DND-41 (cell line): Measurements from ENCODE around the gene KIF17.
A peak's percentile ranks its signal among the peaks of the same experiment; 100 is the strongest.

ENCODE experiments used
- ATAC-seq: fragments of 200-7000 bp; cut with Tn5 transposase; 3 replicates; pipeline ENCODE4 v1.9.1; 2021; ENCODE audit warnings: low read depth; ENCODE audit not compliant: insufficient read depth
- DNase-seq: peaks from one replicate; pipeline ENCODE4 v3.0.0-alpha.2; 2020
- H2AFZ ChIP-seq: 2 replicates; pipeline ENCODE4 v1.6.0; 2012; ENCODE audit warnings: low read depth, low read length
- H3K27ac ChIP-seq: 2 replicates; pipeline ENCODE4 v1.5.1; 2012; ENCODE audit warnings: low read length, inconsistent platforms
- H3K27me3 ChIP-seq: fragments of 200-600 bp; sonication (generic); 2 replicates; pipeline ENCODE4 v1.6.0; 2012; ENCODE audit warnings: low read length, mild to moderate bottlenecking, inconsistent platforms; ENCODE audit not compliant: insufficient read depth, poor library complexity
- H3K36me3 ChIP-seq: 2 replicates; pipeline ENCODE4 v1.5.1; 2012; ENCODE audit warnings: low read length, inconsistent platforms; ENCODE audit not compliant: insufficient read depth
- H3K4me1 ChIP-seq: 2 replicates; pipeline ENCODE4 v1.5.1; 2012; ENCODE audit warnings: mild to moderate bottlenecking, low read length; ENCODE audit not compliant: insufficient read depth
- H3K4me2 ChIP-seq: 2 replicates; pipeline ENCODE4 v1.6.0; 2012; ENCODE audit warnings: mild to moderate bottlenecking, moderate library complexity, low read length, inconsistent platforms; ENCODE audit not compliant: insufficient read depth
- H3K4me3 ChIP-seq, 2 experiments: fragments of 200-600 bp in 1 of 2; shearing (Covaris generic) in 1 of 2; 2 replicates each; pipeline ENCODE4 v1.5.1; 2012 to 2016; ENCODE audit warnings: inconsistent platforms in 2 of 2, low read length in 2 of 2, mild to moderate bottlenecking in 2 of 2, low read depth in 1 of 2, moderate library complexity in 1 of 2
- H3K79me2 ChIP-seq: 2 replicates; pipeline ENCODE4 v1.6.0; 2012; ENCODE audit warnings: low read length, inconsistent platforms; ENCODE audit not compliant: insufficient read depth
- H3K9ac ChIP-seq: 2 replicates; pipeline ENCODE4 v1.6.0; 2012; ENCODE audit warnings: low read depth, mild to moderate bottlenecking, inconsistent platforms, low read length, moderate library complexity
- H3K9me3 ChIP-seq: 2 replicates; pipeline ENCODE4 v1.5.1; 2012; ENCODE audit warnings: low read length, moderate library complexity, mild to moderate bottlenecking, inconsistent platforms; ENCODE audit not compliant: insufficient read depth, severe bottlenecking
- H4K20me1 ChIP-seq: 2 replicates; pipeline ENCODE4 v1.6.0; 2012; ENCODE audit warnings: low read length; ENCODE audit not compliant: insufficient read depth
- CTCF ChIP-seq: IDR thresholded peaks from 2 replicates; pipeline ENCODE4 v1.5.1; 2012; ENCODE audit warnings: borderline replicate concordance, low read length, moderate library complexity, mild to moderate bottlenecking; ENCODE audit not compliant: poor library complexity, severe bottlenecking; ENCODE audit errors: extremely low read depth
- EZH2 ChIP-seq: IDR thresholded peaks from 3 replicates; pipeline ENCODE4 v1.6.1; 2012; ENCODE audit warnings: borderline replicate concordance, low read depth, mild to moderate bottlenecking, moderate library complexity, low read length, inconsistent platforms; ENCODE audit not compliant: severe bottlenecking

Gene KIF17

DNA sequence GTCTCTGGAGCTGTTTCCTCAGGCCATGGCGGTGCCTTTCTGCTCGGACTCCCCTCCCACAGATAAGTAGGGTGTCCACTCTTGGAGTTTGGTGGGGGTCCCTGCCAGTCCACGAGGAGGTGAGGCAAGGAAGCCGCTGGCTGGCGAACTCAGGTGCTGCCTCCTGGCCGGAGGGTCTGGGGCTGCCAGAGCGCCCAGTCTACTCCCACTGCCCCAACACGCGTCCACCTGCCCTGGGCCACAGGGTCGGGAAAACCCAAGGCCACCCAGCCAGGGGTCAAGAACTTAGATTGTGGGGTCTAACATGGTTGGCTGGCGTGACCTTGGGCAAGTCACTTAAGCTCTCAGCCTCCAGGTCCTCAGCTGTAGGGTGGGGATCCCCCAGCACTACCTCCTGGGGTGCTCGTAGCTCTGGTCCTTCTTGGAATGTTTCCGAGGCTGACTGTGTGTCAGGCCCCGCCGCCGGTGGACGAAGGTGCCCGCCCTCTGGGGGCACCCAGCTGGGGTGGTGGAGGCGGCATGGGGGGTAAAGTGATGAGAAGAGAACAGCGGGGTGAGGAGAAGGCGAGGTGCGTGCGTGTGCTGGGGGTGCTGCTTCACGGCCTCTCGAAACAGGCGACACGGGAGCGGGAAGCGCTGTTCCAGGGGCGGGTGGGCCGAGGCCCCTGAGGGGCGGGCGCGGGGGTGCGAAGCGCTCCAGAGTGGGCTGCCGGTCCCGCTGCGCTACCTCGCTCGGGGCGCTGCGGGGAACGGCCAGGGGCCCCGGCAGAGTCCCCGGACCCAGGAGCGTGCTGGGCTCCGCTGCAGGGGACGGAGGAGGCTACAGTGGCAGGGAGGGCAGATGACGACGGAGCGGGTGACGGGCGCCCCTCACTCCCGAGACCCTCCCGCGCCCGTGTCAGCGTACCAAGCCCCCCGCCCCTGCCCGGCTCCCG is 13.5 kb upstream of the KIF17 start:
- Histone ChIP-seq H3K27ac (no peak overlapping the region), H3K4me3 (no peak overlapping the region), H3K4me2 (peak overlapping the region; percentile 44), H3K9me3 (no peaks in the 10 kb centered on the region), H3K36me3 (no peaks in the 10 kb centered on the region), H4K20me1 (peaks cover 9% of the 10 kb centered on the region; the same call in 1 of the 2 replicates), H3K27me3 (peaks cover 12% of the 10 kb centered on the region), H3K9ac (no peak overlapping the region), H2AFZ (no peak overlapping the region), H3K79me2 (no peaks in the 10 kb centered on the region), H3K4me1 (no peaks in the 10 kb centered on the region)
- TF ChIP-seq EZH2 (no peak), CTCF (no peak)
- ATAC-seq = no peak
- DNase-seq = no peak

- H4K20me1 ChIP-seq = peaks cover 6% of the 10 kb centered on the region; the same call in 1 of the 2 replicates
- H3K36me3 ChIP-seq = no peaks in the 10 kb centered on the region
- no peaks in the 10 kb centered on the region for H3K79me2 ChIP-seq
- no peak overlapping the region for H3K27ac ChIP-seq
- peaks cover 12% of the 10 kb centered on the region for H3K27me3 ChIP-seq
- DNase-seq (no peak), ATAC-seq (no peak)
- no peak overlapping the region for H3K4me2 ChIP-seq
- H3K9me3 ChIP-seq = no peaks in the 10 kb centered on the region
- no peak overlapping the region for H2AFZ ChIP-seq
- H3K4me3 ChIP-seq = no peak overlapping the region
- no peak overlapping the region for H3K9ac ChIP-seq
- no peak for TF ChIP-seq EZH2
- TF ChIP-seq CTCF = no peak
- H3K4me1 ChIP-seq = no peaks in the 10 kb centered on the region
Measured at GRCh38 chr1:20730690-20731056, 12.9 kb upstream of the KIF17 start.

- Histone ChIP-seq H3K4me1 (no peaks in the 10 kb centered on the region), H3K9me3 (no peaks in the 10 kb centered on the region), H3K4me2 (no peak overlapping the region), H3K27me3 (peaks cover 12% of the 10 kb centered on the region), H3K27ac (no peak overlapping the region), H3K9ac (no peak overlapping the region), H3K79me2 (no peaks in the 10 kb centered on the region), H4K20me1 (peaks cover 6% of the 10 kb centered on the region; the same call in 1 of the 2 replicates), H3K4me3 (no peak overlapping the region), H2AFZ (no peak overlapping the region), H3K36me3 (no peaks in the 10 kb centered on the region)
- no peak for ATAC-seq
- no peak for DNase-seq
- TF ChIP-seq CTCF = no peak
- TF ChIP-seq EZH2 = no peak
Measured at GRCh38 chr1:20729990-20730689, 12.3 kb upstream of the KIF17 start.
